Stimulated activated CD4-positive, alpha-beta T cell treated with anti-CD3 and anti-CD28 coated beads, Interleukin-1b, Interleukin-23, amount 100 ng/mL, for 24 hours (primary cell): ENCODE results near the gene SLK.

ENCODE experiments used
- DNase-seq, 4 experiments: peaks; one replicate each; pipeline ENCODE4 v3.0.0-alpha.2; 2020; ENCODE audit warnings: low read depth in 4 of 4, low spot score in 1 of 4

The SLK gene

DNA sequence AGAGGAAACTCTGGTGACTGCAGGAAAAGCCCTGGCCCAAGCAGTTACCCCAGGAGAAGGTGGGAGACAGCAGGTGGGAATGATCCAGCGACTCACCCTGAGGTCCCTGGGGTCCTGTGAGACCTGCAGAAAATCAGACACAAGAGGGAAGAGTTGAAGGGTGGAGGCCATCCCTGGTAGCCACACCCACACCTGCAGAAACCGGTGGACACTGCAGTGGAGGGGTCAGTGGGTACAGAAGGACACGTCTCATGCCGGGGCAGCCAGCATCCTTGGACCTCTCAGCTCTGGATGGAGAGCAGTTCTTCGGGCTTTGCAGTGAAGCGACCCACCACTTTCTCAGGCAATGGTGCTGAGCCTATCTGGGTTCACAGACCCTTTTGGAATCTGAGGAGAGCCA is 79.7 kb downstream of the SLK start:
- DNase-seq, result no peak

DNA sequence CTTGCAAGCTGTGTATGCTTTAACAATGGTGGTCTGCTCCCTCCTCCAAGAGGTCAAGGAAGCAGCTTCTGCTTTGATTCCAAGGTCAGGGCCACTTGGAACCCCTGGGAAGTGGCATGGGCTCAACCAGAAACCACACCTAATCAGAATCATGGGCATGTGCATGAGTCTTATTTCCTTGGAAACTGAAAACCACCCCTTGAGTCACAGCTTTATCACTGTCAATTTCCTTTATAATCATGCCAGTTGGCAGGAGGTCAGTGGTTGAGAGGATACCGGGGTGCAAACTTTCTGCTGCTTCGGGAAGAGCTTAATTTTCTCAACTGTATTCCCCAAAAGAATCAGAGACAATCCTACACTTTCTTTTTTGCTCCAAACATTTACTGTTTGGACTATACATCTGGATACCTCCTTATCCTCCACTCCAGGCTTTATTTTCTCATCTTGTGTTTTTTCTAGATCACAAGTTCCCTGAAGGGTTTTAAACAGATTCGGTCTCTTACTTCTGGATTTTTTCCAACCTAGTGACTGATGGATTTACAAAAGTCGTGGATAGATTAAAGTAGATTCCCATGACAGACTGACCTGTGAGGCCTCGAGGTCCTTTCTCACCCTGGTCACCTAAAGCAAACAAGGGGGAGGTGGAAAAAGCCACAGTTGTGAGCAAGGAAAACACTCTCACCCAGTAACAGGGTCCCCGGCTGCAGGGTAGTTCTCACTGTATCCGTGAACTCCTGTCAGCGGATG is 82.7 kb downstream of the SLK start:
- DNase-seq, result no peak

GRCh38 chr10:104052431-104052830 is 85.5 kb downstream of the SLK start:
- DNase-seq, result no peak

GRCh38 chr10:104053201-104053600 is 86.3 kb downstream of the SLK start:
- no peak for DNase-seq

GRCh38 chr10:104054430-104054829 is 87.5 kb downstream of the SLK start:
- DNase-seq, result no peak

DNA sequence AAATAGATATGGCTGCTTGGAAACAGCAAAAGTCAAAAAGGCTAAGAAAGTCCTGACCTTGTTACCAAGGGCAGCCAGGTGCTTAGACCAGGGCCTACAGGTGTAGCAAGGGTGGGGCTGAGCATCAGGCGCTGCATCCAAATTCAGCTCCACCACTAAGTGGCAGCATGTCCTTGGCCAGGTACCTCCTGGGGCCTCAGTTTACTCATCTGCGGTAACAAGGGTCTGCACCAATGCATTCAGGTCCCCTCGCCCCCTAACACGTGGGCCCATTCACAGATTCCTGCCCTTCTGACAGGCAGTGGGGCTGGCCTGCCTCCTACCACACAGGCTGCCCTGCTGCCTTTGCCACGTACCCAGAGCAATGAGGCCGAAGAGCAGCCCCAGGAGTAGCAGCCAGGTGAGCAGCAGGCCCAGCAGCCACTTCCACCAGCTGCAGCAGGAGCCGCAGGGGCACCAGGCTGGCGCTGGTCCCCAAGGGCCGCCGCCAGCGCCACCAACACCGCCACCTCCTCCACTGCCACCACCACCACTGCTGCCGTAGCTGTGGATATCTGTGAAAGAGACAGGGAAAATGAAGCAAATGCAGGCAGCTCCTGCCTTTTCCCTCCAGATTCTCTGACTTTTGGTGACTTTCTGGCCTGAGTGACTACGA is 89.8 kb downstream of the SLK start:
- DNase-seq, result no peak

DNA sequence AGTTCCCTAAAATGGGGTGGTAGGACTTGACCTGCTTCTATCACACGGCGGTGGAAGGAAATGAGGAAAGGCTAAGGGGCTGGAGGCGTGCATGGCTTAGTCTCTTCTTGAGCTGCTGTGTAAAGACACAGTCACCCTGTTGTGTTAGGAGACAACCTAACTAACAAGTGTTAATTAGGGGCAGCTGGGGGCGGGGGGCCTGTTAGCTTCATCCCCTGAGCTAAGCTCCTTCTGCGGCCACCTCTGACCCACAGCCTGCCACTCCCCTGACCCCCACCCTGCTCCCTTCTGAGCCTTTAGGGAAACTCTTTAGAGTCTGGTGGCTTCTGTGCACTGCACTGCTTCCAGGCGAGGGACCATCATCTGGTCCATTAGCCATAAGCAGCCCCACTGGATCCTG is 90.8 kb downstream of the SLK start:
- no peak for DNase-seq

DNA sequence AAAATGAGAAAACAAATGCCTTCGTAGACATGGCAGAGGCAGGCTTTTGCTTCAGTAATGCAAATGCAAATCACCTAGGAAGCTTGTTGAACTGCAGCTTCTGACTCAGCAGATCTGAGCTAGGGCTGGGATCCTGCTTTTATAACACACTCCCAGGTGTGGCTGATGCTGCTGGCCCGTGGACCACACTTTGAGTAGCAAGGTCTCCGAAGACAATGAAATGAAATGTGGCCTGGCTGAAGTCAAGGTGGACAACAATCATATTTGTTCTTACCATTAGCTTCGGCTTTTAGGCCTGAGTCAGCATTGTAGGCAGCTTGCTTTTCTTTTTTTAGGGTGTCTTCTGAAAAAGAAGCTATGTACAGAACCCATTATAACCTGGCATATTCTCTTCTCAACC is 92.4 kb downstream of the SLK start:
- no peak for DNase-seq

DNA sequence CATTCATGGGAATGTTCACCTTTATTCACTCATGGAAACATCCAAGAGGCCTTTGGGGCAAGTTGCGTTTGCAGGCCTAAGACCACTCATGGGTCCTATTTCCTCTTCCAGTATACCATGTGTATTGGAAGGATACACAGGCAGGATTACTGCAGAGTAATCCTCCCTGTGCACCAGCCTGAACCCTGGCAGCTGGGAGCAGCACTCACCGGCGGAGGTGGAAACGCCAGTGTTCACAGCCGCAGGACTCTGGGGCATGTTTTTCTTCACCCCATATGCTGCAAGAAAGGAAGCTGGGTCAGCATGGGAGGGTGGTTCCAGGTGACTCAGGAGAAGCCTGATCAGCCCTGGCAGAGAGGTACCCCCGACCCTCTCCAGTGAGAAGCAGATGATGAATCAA is 94.3 kb downstream of the SLK start:
- no peak for DNase-seq

DNA sequence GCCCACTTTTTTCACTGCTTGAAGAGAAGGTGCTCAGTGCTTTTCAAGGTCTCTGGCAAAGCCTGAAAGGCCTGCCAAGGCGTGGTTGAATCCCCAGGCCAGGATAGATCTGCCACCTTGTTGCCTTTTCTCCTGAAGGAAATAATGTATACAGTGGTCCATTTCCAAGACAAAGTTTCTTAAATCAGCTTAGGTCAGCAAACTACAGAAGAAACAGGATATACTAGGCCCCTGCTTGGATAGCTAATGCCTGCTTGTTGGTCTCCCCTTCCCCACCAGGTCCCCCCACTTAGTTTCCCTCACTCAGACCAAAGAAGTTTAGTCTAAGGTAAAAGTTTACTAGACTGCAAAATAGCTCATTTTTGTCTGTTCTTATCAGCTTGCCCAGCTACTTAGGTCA is 98.8 kb downstream of the SLK start:
- no peak for DNase-seq

DNA sequence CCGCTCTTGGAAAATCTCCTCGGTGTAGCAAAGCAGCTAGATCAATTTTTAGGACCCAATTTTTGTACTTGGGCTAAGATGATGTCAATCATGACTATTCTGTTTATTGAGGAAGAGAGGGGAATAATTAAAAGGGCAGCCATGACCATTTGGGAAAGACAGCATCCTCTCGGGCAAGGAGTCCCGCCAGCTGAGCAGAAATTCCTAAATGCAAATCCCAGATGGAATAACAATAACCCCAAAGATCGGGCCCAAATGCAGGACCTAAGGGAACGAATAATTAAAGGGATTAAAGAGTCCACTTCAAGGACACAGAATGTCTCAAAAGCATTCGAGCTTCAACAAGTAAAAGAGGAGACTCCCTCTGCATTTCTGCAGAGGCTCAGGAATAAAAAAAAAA is 100.0 kb downstream of the SLK start:
- no peak for DNase-seq

DNA sequence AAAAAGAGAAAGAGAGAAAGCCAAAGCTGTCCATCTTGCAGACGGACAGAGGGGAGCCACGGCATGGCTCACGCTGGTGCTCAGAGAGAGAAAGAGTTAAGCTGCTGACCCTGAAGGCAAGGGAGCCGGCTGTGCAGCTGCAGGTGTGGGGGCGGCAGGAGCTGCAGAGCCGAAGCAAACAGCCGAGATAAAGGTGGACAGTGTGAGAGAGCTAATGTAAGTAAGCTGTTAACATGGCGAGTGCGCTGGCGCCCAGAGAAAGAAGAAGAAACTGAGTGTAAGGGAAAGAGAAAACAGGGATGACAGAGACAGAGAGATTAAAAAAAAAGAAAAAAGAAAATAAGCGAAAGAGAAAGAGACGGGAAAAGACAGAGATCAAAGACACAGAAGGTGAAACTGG is 100.6 kb downstream of the SLK start:
- no peak for DNase-seq

DNA sequence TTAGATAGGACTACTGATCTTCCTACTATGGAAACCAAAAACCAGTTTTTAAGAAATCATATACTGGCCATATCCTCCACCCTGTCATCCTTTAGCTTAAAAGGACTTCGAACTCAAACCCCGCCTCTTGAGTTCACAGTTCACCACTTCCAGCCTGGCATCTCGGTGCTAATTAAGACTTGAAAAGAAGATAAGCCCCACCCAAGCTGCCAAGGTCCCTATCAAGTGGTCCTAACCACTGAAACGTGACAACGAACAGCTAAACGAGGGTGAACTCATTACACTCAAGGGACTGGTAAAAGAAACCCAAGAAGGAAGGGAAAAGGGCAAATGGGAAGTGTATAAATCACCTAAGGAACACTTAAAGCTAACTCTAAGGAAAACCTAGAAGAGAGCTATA is 102.7 kb downstream of the SLK start:
- no peak for DNase-seq

- no peak for DNase-seq
Measured at GRCh38 chr10:104072786-104073185, 105.8 kb downstream of the SLK start.

DNA sequence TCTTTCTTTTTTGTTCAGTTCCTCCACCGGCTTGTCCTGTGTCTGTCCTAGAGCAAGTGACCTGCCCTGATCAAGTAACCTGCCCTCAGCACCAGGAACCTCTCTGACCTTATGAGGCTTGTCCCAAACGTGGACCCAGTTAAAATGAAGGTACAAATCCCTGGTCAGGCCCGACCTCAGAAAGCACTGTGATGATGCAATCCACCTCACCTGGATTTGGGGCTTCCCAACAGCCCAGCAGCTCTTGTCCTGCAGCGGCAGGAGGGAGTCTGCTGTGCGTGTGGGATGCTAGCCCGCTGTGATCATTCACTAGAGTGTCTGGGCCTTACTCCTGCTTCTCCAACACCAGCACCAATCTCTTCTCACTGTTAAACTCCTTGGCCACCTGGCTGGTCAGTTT is 107.6 kb downstream of the SLK start:
- no peak for DNase-seq

DNA sequence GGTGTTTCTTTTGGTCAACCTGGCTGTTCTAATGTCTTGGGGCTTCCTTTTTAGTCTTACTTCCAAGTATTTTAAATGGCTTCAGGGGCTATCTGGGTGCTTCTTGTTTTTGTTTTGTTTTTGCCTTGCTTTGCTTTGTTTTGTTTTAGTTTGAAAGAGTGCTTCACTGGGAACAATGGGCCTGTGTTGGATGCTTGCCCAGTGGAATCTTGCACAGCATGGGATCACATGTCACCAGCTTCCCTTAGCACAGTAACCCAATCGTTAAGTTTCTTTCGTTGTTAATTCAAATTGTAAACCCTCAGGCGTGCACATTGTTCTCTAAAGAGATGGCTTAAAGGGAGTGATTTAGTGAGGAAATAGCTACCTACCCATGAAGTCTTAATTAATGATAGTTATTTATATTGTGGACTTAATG is 109.8 kb downstream of the SLK start:
- no peak for DNase-seq

DNA sequence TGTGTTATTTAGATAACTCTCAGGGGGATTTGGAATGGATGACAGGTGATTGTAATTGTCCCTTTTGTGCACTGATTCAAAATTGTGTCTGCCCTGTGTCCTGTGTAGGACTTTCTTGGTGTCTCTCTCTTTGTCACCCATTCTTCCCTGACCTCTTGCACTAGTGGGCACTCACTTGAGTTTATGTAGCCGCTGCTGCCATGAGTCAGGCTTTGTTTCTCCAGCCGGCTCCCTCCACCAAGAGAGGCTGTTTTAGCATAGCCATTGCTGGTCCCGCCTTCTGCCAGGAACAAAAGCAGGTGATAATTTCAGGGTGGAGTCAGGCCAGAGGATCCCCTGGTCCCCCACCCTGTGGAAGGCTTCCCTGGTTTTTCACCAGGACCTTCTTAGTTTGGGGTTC is 110.3 kb downstream of the SLK start:
- no peak for DNase-seq

GRCh38 chr10:104077663-104078151 is 110.8 kb downstream of the SLK start:
- no peak for DNase-seq
